ENCODE results near the gene ST6GALNAC3.
"Not testable (repeated sequence)": the region's sequence is repeated elsewhere in the genome, so short reads cannot be mapped to it uniquely, and the experiment has no call there.

The ST6GALNAC3 gene

GRCh38 chr1:76048219-76048618, 26.3 kb upstream of the ST6GALNAC3 start:
- Histone ChIP-seq H3K27me3 (ENCODE audit: control insufficient read depth, low read length) (no peaks in the 10 kb centered on the region), H3K4me2 (ENCODE audit: low read length) (no peak overlapping the region), H3K36me3 (ENCODE audit: control insufficient read depth, low read length) (no peaks in the 10 kb centered on the region), H3K27ac (ENCODE audit: low read depth, low read length) (no peak overlapping the region), H3K4me1 (ENCODE audit: control insufficient read depth, low read length) (no peaks in the 10 kb centered on the region), H3K79me2 (ENCODE audit: control insufficient read depth, low read length) (no peaks in the 10 kb centered on the region), H3K9me2 (replicated peaks; ENCODE audit: control insufficient read depth, low read length) (no peaks in the 10 kb centered on the region), H3K4me3 (ENCODE audit: low read length) (no peak overlapping the region), H3F3A (ENCODE audit: control insufficient read depth, insufficient read depth) (no peaks in the 10 kb centered on the region), H3K9me3 (ENCODE audit: control insufficient read depth, insufficient read depth, low read length) (no peaks in the 10 kb centered on the region), H4K20me1 (ENCODE audit: control insufficient read depth, insufficient read depth, low read depth, low read length) (no peaks in the 10 kb centered on the region)
- no peak for TF ChIP-seq EZH2phosphoT487 (IDR thresholded peaks at IDR 0.05; ENCODE audit: borderline replicate concordance, low read length)
- no peak for TF ChIP-seq CTCF (IDR thresholded peaks at IDR 0.05; ENCODE audit: low read depth, low read length, poor library complexity, severe bottlenecking)

GRCh38 chr1:76048926-76049325, 25.6 kb upstream of the ST6GALNAC3 start:
- no peaks in the 10 kb centered on the region for H3K9me2 ChIP-seq (replicated peaks; ENCODE audit: control insufficient read depth, low read length)
- H3K36me3 ChIP-seq (ENCODE audit: control insufficient read depth, low read length): no peaks in the 10 kb centered on the region
- no peak overlapping the region for H3K4me3 ChIP-seq (ENCODE audit: low read length)
- no peak overlapping the region for H3K27ac ChIP-seq (ENCODE audit: low read depth, low read length)
- TF ChIP-seq EZH2phosphoT487 (IDR thresholded peaks at IDR 0.05; ENCODE audit: borderline replicate concordance, low read length) (no peak), CTCF (IDR thresholded peaks at IDR 0.05; ENCODE audit: low read depth, low read length, poor library complexity, severe bottlenecking) (no peak)
- no peaks in the 10 kb centered on the region for H3K79me2 ChIP-seq (ENCODE audit: control insufficient read depth, low read length)
- H4K20me1 ChIP-seq (ENCODE audit: control insufficient read depth, insufficient read depth, low read depth, low read length): no peaks in the 10 kb centered on the region
- H3F3A ChIP-seq (ENCODE audit: control insufficient read depth, insufficient read depth): no peaks in the 10 kb centered on the region
- no peak overlapping the region for H3K4me2 ChIP-seq (ENCODE audit: low read length)
- H3K9me3 ChIP-seq (ENCODE audit: control insufficient read depth, insufficient read depth, low read length): no peaks in the 10 kb centered on the region
- H3K27me3 ChIP-seq (ENCODE audit: control insufficient read depth, low read length): no peaks in the 10 kb centered on the region
- H3K4me1 ChIP-seq (ENCODE audit: control insufficient read depth, low read length): no peaks in the 10 kb centered on the region

- Histone ChIP-seq H3K9me2 (replicated peaks; ENCODE audit: control insufficient read depth, low read length) (no peaks in the 10 kb centered on the region), H3K4me1 (ENCODE audit: control insufficient read depth, low read length) (no peaks in the 10 kb centered on the region), H4K20me1 (ENCODE audit: control insufficient read depth, insufficient read depth, low read depth, low read length) (no peaks in the 10 kb centered on the region), H3F3A (ENCODE audit: control insufficient read depth, insufficient read depth) (no peaks in the 10 kb centered on the region), H3K4me3 (ENCODE audit: low read length) (no peak overlapping the region), H3K79me2 (ENCODE audit: control insufficient read depth, low read length) (no peaks in the 10 kb centered on the region), H3K36me3 (ENCODE audit: control insufficient read depth, low read length) (no peaks in the 10 kb centered on the region), H3K9me3 (ENCODE audit: control insufficient read depth, insufficient read depth, low read length) (no peaks in the 10 kb centered on the region), H3K4me2 (ENCODE audit: low read length) (no peak overlapping the region), H3K27ac (ENCODE audit: low read depth, low read length) (no peak overlapping the region), H3K27me3 (ENCODE audit: control insufficient read depth, low read length) (no peaks in the 10 kb centered on the region)
- no peak for TF ChIP-seq EZH2phosphoT487 (IDR thresholded peaks at IDR 0.05; ENCODE audit: borderline replicate concordance, low read length)
- no peak for TF ChIP-seq CTCF (IDR thresholded peaks at IDR 0.05; ENCODE audit: low read depth, low read length, poor library complexity, severe bottlenecking)
These were observed 25.0 kb upstream of the ST6GALNAC3 start for GRCh38 chr1:76049498-76049897.

- not testable (repeated sequence) for H3F3A ChIP-seq (ENCODE audit: control insufficient read depth, insufficient read depth); H4K20me1 ChIP-seq (ENCODE audit: control insufficient read depth, insufficient read depth, low read depth, low read length); H3K27me3 ChIP-seq (ENCODE audit: control insufficient read depth, low read length); H3K9me3 ChIP-seq (ENCODE audit: control insufficient read depth, insufficient read depth, low read length); H3K79me2 ChIP-seq (ENCODE audit: control insufficient read depth, low read length); H3K4me3 ChIP-seq (ENCODE audit: low read length); H3K36me3 ChIP-seq (ENCODE audit: control insufficient read depth, low read length); H3K4me2 ChIP-seq (ENCODE audit: low read length); H3K9me2 ChIP-seq (replicated peaks; ENCODE audit: control insufficient read depth, low read length); H3K27ac ChIP-seq (ENCODE audit: low read depth, low read length); H3K4me1 ChIP-seq (ENCODE audit: control insufficient read depth, low read length)
These were observed 24.5 kb upstream of the ST6GALNAC3 start for GRCh38 chr1:76050073-76050472.
